Hematopoietic multipotent progenitor cell treated with erythropoietin and hydrocortisone succinate and interleukin-3 and kit ligand, for 6 days (in vitro differentiated cells): ENCODE data around the gene ZNF627.
"Not testable (repeated sequence)": the region's sequence is repeated elsewhere in the genome, so short reads cannot be mapped to it uniquely, and the experiment has no call there.

Source experiments
- DNase-seq: peaks from one replicate; pipeline ENCODE4 v3.0.0-alpha.2; 2015

The ZNF627 gene

DNA sequence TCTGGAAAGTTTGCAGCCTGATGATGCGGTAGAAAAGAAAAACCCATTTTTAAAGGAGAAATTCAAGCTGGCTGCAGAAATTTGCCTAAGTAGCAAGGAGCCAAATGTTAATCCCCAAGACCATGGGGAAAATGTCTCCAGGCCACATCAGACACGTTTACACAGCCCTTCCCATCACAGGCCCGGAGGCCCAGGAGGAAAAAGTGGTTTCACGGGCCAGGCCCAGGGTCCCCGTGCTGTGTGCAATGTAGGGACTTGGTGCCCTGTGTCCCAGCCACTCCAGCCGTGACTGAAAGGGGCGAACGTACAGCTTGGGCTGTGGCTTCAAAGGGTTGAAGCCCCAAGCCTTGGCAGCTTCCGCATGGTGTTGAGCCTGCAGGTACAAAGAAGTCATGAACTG, 35.9 kb downstream of the ZNF627 start:
- no peak for DNase-seq

DNA sequence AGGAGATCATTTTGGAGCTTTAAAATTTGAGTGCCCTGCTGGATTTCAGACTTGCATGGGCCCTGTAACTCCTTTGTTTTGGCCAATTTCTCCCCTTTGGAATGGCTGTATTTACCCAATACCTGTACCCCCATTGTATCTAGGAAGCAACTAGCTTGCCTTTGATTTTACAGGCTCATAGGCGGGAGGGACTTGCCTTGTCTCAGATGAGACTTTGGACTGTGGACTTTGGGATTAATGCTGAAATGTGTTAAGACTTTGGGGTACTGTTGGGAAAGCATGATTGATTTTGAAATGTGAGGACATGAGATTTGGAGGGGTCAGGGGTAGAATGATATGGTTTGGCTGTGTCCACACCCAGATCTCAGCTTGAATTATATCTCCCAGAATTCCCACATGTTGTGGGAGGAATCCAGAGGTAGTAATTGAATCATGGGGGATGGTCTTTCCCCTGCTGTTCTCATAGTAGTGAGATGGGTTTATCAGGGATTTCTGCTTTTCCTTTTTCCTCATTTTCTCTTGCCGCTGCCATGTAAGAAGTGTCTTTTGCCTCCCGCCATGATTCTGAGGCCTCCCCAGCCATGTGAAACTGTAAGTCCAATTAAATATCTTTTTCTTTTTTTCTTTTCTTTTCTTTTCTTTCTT, 36.9 kb downstream of the ZNF627 start:
- DNase-seq = not testable (repeated sequence)

DNA sequence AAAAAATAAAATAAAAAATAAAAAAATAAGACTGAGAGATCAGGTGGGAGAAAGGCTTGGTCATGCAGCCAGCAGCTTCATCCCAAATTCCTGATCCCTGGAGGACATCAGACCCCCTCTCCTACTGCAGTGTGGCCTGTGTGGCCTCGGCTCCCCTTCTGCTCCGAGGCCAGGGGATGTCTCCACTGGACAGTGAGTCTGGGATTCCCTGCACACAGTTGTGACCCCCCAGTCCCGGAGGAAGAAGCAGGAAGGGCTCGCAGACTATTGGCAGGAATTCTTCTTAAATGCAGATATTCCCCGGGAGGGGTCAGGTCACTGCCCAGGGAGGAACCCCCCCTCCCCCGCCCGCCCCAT, 41.9 kb downstream of the ZNF627 start:
- DNase-seq = no peak

DNA sequence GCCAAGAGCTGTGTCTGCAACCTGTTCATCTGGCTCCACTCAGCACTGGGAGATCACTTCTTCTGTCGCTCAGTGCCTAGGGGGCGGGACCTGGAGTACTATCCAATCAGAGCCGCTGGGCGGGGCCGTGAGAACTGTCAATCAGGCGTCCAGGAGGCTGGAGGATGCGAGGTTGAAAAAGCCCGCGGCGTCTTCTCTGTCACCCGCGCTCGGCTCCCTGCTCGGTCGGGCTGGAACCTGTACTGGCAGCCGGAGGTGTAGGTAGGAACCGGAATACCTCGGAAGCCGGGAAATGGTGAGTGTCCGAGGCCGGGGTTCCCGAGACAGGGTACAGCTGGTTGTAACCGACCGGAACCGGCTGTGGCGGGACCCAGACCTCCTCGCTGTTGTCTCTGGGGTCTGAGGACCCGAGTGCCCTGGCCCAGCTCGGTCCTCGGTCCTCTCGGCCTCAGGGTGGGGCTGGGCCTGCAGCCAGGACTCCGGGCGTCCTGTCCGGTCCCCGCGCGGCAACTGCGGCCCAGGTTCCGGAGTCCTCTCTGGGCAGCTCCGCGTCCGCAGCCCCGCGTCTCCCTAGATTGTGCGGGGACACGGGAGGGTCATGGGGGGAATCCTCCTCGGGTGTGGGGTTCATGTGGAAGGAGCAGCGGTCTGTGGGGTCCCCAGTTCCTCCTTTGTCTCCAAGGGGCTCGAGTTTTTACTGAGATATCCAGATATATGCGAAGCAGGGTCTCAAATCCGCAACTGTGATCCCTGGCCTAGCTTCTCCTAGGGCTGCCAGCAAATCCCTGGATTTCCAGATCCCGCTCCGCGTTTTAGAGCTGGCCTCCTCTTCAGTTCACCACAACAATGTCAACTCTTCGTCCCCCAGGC, 42.6 kb downstream of the ZNF627 start:
- DNase-seq = peak; percentile 100

DNA sequence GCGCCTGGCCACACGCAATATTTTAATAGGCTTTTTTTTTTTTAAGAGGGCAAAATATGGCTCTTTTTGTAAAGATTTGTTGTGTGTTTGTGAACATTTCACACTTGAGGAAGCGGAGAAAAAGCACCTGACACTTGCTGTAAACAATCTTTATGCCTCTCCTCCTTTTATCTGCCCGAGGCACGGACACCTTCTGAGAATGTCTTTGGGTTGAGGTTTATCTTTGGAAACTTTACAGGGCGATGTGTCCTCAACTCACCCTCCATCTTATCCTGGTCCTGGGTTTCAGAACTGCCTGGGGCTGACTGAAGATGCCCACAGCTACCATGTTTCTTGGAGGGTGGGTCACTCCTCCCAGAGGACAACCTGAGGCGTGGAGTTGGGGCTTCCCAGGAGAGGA, 44.0 kb downstream of the ZNF627 start:
- peak; percentile 39 for DNase-seq

DNA sequence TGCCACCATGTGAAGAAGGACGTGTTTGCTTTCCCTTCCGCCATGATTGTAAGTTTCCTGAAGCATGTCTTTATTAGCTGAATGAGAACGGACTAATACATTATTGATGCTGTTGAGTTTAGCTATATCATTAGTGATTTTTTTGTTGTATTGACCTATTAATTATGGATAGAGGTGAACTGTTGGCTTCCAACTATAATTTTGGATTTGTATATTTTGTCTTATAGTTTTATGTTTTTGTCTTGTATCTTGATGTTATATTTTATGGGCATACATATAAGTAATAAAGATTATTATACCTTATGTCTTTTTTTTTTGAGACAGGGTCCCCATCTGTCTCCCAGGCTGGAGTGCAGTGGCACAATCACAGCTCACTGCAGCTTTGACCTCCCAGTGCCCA, 45.6 kb downstream of the ZNF627 start:
- DNase-seq = no peak

DNA sequence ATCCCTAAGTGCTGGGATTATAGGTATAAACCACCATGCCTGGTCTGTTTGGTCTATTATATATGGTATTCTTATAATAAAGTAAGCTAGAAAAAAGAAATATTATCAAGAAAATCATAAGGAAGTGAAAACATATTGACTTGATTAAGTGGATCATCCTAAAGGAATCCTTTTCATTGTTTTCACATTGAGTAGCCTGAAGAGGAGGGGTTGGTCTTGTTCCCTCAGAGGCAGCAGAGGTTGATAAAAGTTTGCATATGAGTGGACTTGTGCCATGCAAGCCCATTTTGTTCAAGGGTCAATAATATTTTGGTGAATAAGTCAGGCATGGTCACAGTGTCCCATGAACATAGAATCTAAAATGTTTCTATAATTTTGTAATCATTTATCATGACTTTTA, 52.7 kb downstream of the ZNF627 start:
- DNase-seq = no peak

DNA sequence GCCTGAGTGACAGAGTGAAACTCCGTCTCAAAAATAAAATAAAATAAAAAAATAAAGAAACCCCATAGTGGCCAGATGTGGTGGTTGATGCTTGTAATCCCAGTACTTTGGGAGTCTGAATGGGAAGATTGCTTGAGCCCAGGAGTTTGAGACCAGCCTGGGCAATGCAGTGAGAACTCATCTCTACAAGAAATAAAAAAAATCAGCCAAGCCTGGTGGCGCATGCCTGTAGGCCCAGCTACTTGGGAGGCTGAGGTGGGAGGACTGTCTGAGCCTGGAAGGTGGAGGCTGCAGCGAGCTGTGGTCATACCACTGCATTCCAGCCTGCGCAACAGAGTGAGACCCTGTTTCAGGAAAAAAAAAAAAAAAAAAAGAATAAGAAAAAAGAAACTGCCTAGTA, 53.8 kb downstream of the ZNF627 start:
- no peak for DNase-seq

DNA sequence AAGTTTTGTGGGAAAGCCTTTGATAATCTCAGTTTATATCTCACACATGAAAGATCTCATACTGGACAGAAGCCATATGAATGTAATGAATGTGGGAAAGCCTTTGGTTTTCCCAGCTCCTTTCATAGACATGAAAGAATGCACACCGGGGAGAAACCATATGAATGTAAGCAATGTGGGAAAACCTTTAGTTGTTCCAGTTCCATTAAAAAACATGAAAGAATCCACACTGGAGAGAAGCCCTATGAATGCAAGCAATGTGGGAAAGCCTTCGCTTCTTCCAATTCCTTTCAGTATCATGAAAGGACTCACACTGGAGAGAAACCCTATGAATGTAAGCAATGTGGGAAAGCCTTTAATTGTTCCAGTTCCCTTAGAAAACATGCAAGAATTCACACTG, 54.8 kb downstream of the ZNF627 start:
- DNase-seq = no peak

DNA sequence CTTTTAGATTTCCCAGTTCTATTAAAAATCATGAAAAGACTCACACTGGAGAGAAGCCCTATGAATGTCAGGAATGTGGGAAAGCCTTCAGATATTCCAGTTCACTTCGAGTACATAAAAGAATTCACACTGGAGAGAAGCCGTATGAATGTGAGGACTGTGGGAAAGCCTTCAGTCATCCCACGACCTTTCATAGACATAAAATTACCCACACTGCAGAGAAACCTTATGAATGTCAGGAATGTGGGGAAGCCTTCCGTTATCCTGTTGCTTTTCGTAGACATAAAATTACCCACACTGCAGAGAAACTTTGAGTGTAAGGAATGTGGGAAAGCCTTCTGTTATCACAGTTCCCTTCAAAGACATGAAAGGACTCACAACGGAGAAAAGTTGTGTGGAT, 55.2 kb downstream of the ZNF627 start:
- DNase-seq = no peak

DNA sequence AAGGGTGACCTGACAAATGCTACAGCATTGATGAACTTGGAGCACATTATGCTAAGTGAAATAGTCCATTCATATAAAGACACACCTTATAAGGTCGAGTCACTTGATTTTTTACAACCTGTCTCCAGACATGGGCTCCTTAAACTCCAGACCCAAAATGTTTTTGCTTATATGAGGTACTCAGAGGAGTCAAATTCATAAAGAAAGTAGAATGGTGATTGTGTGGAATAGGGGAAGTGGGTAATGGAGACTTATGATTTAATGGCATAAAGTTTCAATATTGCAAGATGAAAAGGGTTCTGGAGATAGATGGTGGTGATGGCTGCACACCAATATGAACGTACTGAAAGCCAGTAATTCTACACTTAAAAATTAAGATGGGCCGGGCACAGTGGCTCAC, 59.3 kb downstream of the ZNF627 start:
- DNase-seq = no peak

DNA sequence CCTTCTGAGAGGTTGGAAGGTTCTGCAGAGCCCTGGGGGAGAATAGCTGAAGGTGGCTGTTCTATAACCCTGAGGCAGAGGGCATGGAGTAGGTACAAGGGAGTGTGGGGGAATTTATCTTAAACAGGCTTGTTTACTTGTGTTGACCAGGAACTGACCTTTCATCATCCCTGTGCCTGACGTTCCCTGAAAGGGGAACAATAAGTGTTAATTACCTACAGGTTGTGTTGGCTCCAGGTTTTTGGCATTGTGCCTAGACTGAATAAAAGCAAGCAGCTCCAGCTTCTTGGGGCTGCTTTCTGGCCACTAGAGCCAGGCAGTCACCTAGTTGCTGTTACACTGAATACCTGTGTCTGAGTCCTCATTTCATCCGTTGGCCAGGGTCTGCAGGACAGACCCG, 60.0 kb downstream of the ZNF627 start:
- no peak for DNase-seq

DNA sequence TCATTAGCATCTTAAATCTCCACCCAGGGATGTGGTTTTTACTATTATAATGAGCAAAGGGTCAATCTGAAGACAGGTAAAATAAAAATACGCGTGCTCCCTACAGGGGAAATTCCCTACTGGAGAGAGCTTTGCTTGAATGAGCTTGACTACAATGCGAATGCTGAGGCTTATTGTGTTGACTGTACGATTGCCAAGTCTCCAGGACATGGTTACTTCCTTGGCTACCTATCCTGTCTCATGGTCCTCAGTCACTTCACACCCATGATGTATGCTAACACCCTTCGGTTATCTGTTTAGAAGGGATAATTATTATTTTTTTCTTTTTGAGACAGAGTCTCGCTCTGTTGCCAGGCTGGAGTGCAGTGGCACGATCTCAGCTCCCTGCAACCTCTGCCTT, 61.7 kb downstream of the ZNF627 start:
- DNase-seq = no peak

DNA sequence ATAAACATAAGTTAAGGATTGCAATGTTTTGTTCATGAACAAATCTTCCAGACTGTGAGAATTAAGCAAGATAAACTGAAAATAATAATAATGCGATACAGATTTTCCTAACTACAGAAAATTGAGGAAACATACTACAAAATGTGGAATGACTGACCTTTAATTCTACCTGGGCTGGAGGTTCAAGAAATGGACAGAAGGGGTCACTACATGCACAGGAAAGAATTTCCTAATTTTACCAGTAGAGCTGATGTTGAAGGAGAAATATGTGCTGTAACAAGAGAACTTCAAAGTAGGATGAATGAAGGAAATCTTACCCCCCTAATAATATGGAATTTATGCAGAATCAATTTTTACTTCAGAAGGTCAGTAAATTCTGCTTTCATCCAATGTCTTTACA, 62.3 kb downstream of the ZNF627 start:
- DNase-seq = peak; percentile 32

DNA sequence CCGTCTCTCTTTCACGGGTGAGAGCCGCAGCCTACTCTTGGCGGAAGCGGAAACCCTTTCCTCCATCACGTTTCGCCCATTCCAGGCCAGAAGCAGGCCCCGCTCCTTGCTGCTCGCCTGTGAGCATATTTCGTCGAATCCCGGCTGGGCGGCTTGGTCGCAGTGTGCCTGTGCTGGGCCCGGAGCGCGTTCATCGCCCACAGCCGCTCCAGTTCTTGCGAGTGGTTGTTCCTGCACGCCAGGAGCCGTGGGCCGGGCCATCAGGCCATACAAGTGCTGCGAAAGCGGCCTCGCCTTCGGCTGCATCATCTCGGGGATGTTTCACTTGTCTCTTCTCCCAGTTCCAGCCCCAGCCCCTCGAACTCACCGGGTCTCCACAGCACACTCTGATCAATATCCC, 65.0 kb downstream of the ZNF627 start:
- DNase-seq = no peak

DNA sequence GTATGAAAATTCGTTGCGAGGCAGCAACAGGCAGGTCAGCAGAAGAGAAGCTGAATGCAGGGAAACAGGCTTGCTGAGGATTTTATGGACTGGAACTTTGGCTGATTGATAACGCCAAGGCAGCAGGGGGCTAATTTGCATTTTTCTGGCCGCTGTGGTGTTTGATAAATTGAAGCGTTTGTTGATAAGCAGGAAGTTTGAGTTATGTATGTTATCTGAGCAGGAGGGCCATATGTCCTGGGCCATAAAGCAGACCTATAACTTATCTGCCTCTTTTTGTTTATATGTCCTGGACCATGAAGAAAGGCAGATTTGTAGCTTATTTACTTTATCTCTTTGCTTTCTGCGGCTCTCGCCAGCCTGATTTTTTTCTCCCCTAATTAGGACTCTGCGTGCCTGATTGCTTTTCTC, 65.9 kb downstream of the ZNF627 start:
- no peak for DNase-seq
